CD14-positive monocyte (primary cell): ENCODE data around the gene VAV2. TPM values are rescaled to one million over a fixed set of nuclear protein-coding genes. Genes with fewer than 3 reads are reported as not detected.

ENCODE experiments used
- DNase-seq, 3 donors: peaks; one replicate each; pipeline ENCODE4 v3.0.0-alpha.2; 2011 to 2022
- H2AFZ ChIP-seq: 2 replicates; pipeline ENCODE4 v1.6.0; 2012; ENCODE audit warnings: mild to moderate bottlenecking, low read depth, low read length, inconsistent platforms; ENCODE audit not compliant: insufficient read depth, poor library complexity, severe bottlenecking
- H3K27ac ChIP-seq, 2 donors: 1 replicate in 1 of 2; 2 replicates in 1 of 2; pipeline ENCODE4 v1.5.1; 2012 to 2013; ENCODE audit warnings: low read length in 2 of 2, control low read depth in 1 of 2, inconsistent platforms in 1 of 2, low read depth in 1 of 2, mild to moderate bottlenecking in 1 of 2
- H3K27me3 ChIP-seq, 2 donors: one replicate each; pipeline versions ENCODE4 v1.6.0 to v1.6.1; 2011 to 2013; ENCODE audit warnings: low read length in 2 of 2; ENCODE audit not compliant: control insufficient read depth in 2 of 2, insufficient read depth in 2 of 2
- H3K36me3 ChIP-seq, 2 donors: replicated peaks in 1 of 2; 1 replicate in 1 of 2; 2 replicates in 1 of 2; pipeline versions ENCODE4 v1.5.1 to v1.6.1; 2012 to 2013; ENCODE audit warnings: low read length in 2 of 2, control low read depth in 1 of 2, inconsistent platforms in 1 of 2, mild to moderate bottlenecking in 1 of 2; ENCODE audit not compliant: insufficient read depth in 2 of 2, control insufficient read depth in 1 of 2
- H3K4me1 ChIP-seq, 2 donors: 1 replicate in 1 of 2; 2 replicates in 1 of 2; pipeline versions ENCODE4 v1.5.1 to v1.6.1; 2012 to 2013; ENCODE audit warnings: low read length in 2 of 2, control low read depth in 1 of 2, inconsistent platforms in 1 of 2, mild to moderate bottlenecking in 1 of 2, moderate library complexity in 1 of 2; ENCODE audit not compliant: insufficient read depth in 2 of 2, control insufficient read depth in 1 of 2
- H3K4me2 ChIP-seq: replicated peaks from 2 replicates; pipeline ENCODE3; 2012; ENCODE audit warnings: low read length, moderate library complexity, mild to moderate bottlenecking; ENCODE audit not compliant: poor library complexity, severe bottlenecking; ENCODE audit errors: extremely low read depth
- H3K4me3 ChIP-seq, 3 experiments: fragments of 200-600 bp in 1 of 3; sonication (generic) in 1 of 3; replicated peaks in 1 of 3; 1 replicate in 2 of 3; 2 replicates in 1 of 3; pipeline ENCODE4 v1.5.1; 2011 to 2013; ENCODE audit warnings: low read length in 3 of 3, mild to moderate bottlenecking in 3 of 3, control low read depth in 2 of 3, low read depth in 2 of 3, inconsistent platforms in 1 of 3, moderate library complexity in 1 of 3
- H3K79me2 ChIP-seq: 2 replicates; pipeline ENCODE4 v1.6.0; 2012; ENCODE audit warnings: mild to moderate bottlenecking, control low read depth, inconsistent platforms, low read length, moderate library complexity; ENCODE audit not compliant: insufficient read depth
- H3K9ac ChIP-seq: 2 replicates; pipeline ENCODE4 v1.6.0; 2017; ENCODE audit warnings: low read length, mild to moderate bottlenecking; ENCODE audit not compliant: insufficient read depth, poor library complexity, severe bottlenecking
- H3K9me3 ChIP-seq, 2 donors: replicated peaks in 1 of 2; 1 replicate in 1 of 2; 2 replicates in 1 of 2; pipeline versions ENCODE4 v1.5.1 to v1.6.1; 2012 to 2013; ENCODE audit warnings: low read length in 2 of 2, control low read depth in 1 of 2; ENCODE audit not compliant: control insufficient read depth in 1 of 2, insufficient read depth in 1 of 2
- H4K20me1 ChIP-seq: 2 replicates; pipeline ENCODE4 v1.6.0; 2012; ENCODE audit warnings: mild to moderate bottlenecking, low read length, control low read depth, moderate library complexity; ENCODE audit not compliant: insufficient read depth
- H3K27ac Mint-ChIP-seq, 7 donors: one replicate each; pipeline ENCODE4 v1.8.0; 2020; ENCODE audit warnings: mild to moderate bottlenecking in 7 of 7, mixed read lengths in 7 of 7, moderate library complexity in 6 of 7, inconsistent platforms in 2 of 7
- H3K27me3 Mint-ChIP-seq, 3 donors: one replicate each; pipeline ENCODE4 v1.8.0; 2021 to 2022; ENCODE audit warnings: low read depth in 3 of 3, mild to moderate bottlenecking in 3 of 3, mixed read lengths in 3 of 3, moderate library complexity in 3 of 3, inconsistent platforms in 1 of 3
- H3K36me3 Mint-ChIP-seq, 2 donors: one replicate each; pipeline ENCODE4 v1.8.0; 2020; ENCODE audit warnings: mixed read lengths in 2 of 2, inconsistent platforms in 1 of 2, mild to moderate bottlenecking in 1 of 2
- H3K4me1 Mint-ChIP-seq: one replicate; pipeline ENCODE4 v1.8.0; 2020; ENCODE audit warnings: mild to moderate bottlenecking, mixed read lengths
- H3K4me3 Mint-ChIP-seq, 2 donors: one replicate each; pipeline ENCODE4 v1.8.0; 2020; ENCODE audit warnings: mild to moderate bottlenecking in 2 of 2, mixed read lengths in 2 of 2, moderate library complexity in 1 of 2
- H3K9me3 Mint-ChIP-seq, 7 donors: one replicate each; pipeline ENCODE4 v1.8.0; 2020 to 2022; ENCODE audit warnings: mixed read lengths in 7 of 7, mild to moderate bottlenecking in 6 of 7, moderate library complexity in 6 of 7, inconsistent platforms in 2 of 7
- CTCF ChIP-seq: fragments of 200-600 bp; IDR thresholded peaks from one replicate; pipeline ENCODE4 v1.8.0; 2022; ENCODE audit warnings: antibody characterized with exemption, mild to moderate bottlenecking
- WGBS: methylation state at CpG from one replicate; pipeline ENCODE4 v1.1.5; 2013; ENCODE audit warnings: missing lambda C conversion rate; ENCODE audit not compliant: insufficient coverage; 5-methylcytosine and 5-hydroxymethylcytosine counted together
- intact Hi-C, 2 donors: fragments of 100-400 bp; cut with micrococcal nuclease; formaldehyde crosslinking; loops; one replicate each; pipeline versions ENCODE4 v1.15.0 to v1.15.1; 2023
- polyA plus RNA-seq, 3 donors: library from polyadenylated mRNA; depleted of rRNA in 1 of 3; unstranded in 2 of 3; stranded (reverse) in 1 of 3; fragments of 300-500 nt in 2 of 3; fragments of >200 nt in 1 of 3; fragmentation: Illumina TruSeq in 2 of 3; gene quantifications; 1 replicate in 2 of 3; 2 replicates in 1 of 3; pipeline ENCODE4 v1.2.3, GENCODE V29; 2012 to 2021

VAV2 gene
- polyA plus RNA-seq, 3 donors = 2.3 to 13.6 (median 2.3) TPM

- Histone ChIP-seq H3K27me3 (no peaks in the 10 kb centered on the region), H4K20me1 (no peaks in the 10 kb centered on the region), H3K4me3 (no peak overlapping the region), H3K36me3 (no peaks in the 10 kb centered on the region), H3K9me3 (no peaks in the 10 kb centered on the region), H3K27ac (no peak overlapping the region), H3K9ac (no peak overlapping the region), H3K4me2 (no peak overlapping the region), H3K4me1 (no peaks in the 10 kb centered on the region), H2AFZ (no peak overlapping the region), H3K79me2 (no peaks in the 10 kb centered on the region)
- no peak for DNase-seq
- intact Hi-C loops = no loop called here
- H3K27me3 Mint-ChIP-seq = peaks cover 0 to 3% (median 1%) of the 10 kb centered on the region in 3 donors
- no peaks in the 10 kb centered on the region for H3K36me3 Mint-ChIP-seq
- H3K9me3 Mint-ChIP-seq = no peaks in the 10 kb centered on the region
- TF ChIP-seq CTCF = no peak
- H3K4me3 Mint-ChIP-seq = no peak overlapping the region
- H3K4me1 Mint-ChIP-seq = no peaks in the 10 kb centered on the region
- H3K27ac Mint-ChIP-seq = no peak overlapping the region
- WGBS = 89% methylated on average over 13 of the region's 22 CpGs
Measured at GRCh38 chr9:133712221-133713100, 279.7 kb downstream of the VAV2 start.

Other genes starting within 250 kb of the VAV2 start
- 1 to 10 TPM; 2.9 to 6.8 (median 6.6) TPM for gene BRD3OS, start 33.2 kb upstream of the VAV2 start, polyA plus RNA-seq
- 10 to 100 TPM; 16.4 to 18.2 (median 17.1) TPM for gene BRD3, start 75.7 kb upstream of the VAV2 start, polyA plus RNA-seq
- 10 to 100 TPM in 2 of 3 donors, 1 to 10 TPM in 1; 8.7 to 17.3 (median 10.2) TPM for gene WDR5, start 143.8 kb upstream of the VAV2 start, polyA plus RNA-seq
- not detected for gene RNU6ATAC, start 172.2 kb upstream of the VAV2 start, polyA plus RNA-seq